Skin of body (tissue), 2 donors: ENCODE measurements around the gene SETBP1. TPM values are rescaled to one million over a fixed set of nuclear protein-coding genes. Genes with fewer than 3 reads are reported as not detected.

Experiments
- DNase-seq: peaks from one replicate; lab custom pipeline; 2025; lab: John Stamatoyannopoulos, UW
- total RNA-seq: library from RNA; depleted of rRNA; stranded (reverse); fragments of >200 nt; gene quantifications from one replicate; pipeline ENCODE4 v1.2.3, GENCODE V29; 2014

SETBP1 gene
- total RNA-seq, 1 donor from 2014 or later: 24.1 TPM

- DNase-seq: no peak
Measured at GRCh38 chr18:44934901-44935300, 254.2 kb downstream of the SETBP1 start.

GRCh38 chr18:44935455-44935854 is 254.8 kb downstream of the SETBP1 start:
- no peak for DNase-seq

GRCh38 chr18:44936485-44936884 is 255.8 kb downstream of the SETBP1 start:
- no peak for DNase-seq

- no peak for DNase-seq
Measured at GRCh38 chr18:44937960-44938719, 257.5 kb downstream of the SETBP1 start.

GRCh38 chr18:44938720-44939665 is 258.3 kb downstream of the SETBP1 start:
- no peak for DNase-seq

GRCh38 chr18:44941516-44941915 is 260.8 kb downstream of the SETBP1 start:
- DNase-seq: no peak

- no peak for DNase-seq
Measured at GRCh38 chr18:44942073-44942472, 261.4 kb downstream of the SETBP1 start.

- DNase-seq: no peak
Measured at GRCh38 chr18:44943311-44943881, 262.7 kb downstream of the SETBP1 start.

GRCh38 chr18:44944461-44944860 is 263.8 kb downstream of the SETBP1 start:
- DNase-seq: no peak

GRCh38 chr18:44945888-44946401 is 265.3 kb downstream of the SETBP1 start:
- no peak for DNase-seq

- no peak for DNase-seq
Measured at GRCh38 chr18:44946529-44947113, 265.9 kb downstream of the SETBP1 start.

- no peak for DNase-seq
Measured at GRCh38 chr18:44949967-44950366, 269.3 kb downstream of the SETBP1 start.

GRCh38 chr18:44950685-44951195 is 270.1 kb downstream of the SETBP1 start:
- DNase-seq: no peak

GRCh38 chr18:44951748-44952147 is 271.1 kb downstream of the SETBP1 start:
- no peak for DNase-seq

GRCh38 chr18:44954257-44954656 is 273.6 kb downstream of the SETBP1 start:
- DNase-seq: no peak

- DNase-seq: no peak
Measured at GRCh38 chr18:44955825-44956224, 275.1 kb downstream of the SETBP1 start.

- DNase-seq: no peak
Measured at GRCh38 chr18:44957025-44957424, 276.3 kb downstream of the SETBP1 start.

GRCh38 chr18:44957461-44957860 is 276.8 kb downstream of the SETBP1 start:
- DNase-seq: no peak

GRCh38 chr18:44958040-44958439 is 277.4 kb downstream of the SETBP1 start:
- no peak for DNase-seq

- no peak for DNase-seq
Measured at GRCh38 chr18:44958455-44958854, 277.8 kb downstream of the SETBP1 start.

- DNase-seq: no peak
Measured at GRCh38 chr18:44959013-44959412, 278.3 kb downstream of the SETBP1 start.
